HG03342 (cell line): ENCODE results near the gene GRPEL1.

ENCODE experiments used
- ATAC-seq: cut with Tn5 transposase; IDR thresholded peaks from one replicate; pipeline ENCODE4 v1.9.1; 2021; ENCODE audit warnings: mild to moderate bottlenecking, moderate library complexity; ENCODE audit not compliant: unreplicated experiment

The GRPEL1 gene

DNA sequence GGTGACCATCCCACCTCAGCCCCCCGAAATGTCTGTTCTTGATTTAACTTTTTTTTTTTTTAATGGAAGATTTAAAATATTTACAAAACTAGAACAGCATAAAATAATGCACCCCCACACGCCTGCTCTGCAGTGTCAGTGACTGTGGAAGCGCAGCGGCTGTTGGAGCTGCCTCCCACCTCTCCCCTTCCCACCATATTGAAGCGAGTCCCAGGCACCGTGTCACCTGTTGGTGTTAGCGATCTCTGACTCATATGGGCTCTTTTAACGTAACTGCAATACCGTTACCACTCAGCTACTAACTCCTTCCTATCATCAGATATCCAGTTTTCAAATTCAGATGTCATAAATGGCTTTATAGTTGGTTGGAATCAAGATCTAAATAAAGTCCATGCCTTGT lies 41.8 kb downstream of the GRPEL1 start:
- ATAC-seq: no peak

DNA sequence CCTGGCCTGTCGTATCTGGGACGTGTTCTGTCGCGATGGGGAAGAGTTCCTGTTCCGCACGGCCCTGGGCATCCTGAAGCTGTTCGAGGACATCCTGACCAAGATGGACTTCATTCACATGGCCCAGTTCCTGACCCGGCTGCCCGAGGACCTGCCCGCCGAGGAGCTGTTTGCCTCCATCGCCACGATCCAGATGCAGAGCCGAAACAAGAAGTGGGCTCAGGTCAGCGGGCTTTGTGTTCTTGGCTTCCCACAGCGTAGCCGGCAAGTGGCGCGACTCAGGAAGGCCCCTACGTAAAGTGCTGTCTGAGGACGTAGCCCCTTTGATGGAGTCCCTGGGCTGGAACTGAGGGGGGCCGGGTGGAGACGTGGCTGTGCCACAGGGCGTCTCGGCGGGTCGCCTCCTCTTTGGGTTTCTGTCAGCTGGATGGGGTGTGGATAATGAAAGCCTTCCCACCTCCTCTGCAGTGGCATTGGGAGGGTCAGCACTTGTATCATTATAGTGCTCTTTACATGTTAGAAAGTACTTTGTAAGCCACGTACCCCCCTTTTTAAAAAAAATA lies 42.7 kb downstream of the GRPEL1 start:
- no peak for ATAC-seq

DNA sequence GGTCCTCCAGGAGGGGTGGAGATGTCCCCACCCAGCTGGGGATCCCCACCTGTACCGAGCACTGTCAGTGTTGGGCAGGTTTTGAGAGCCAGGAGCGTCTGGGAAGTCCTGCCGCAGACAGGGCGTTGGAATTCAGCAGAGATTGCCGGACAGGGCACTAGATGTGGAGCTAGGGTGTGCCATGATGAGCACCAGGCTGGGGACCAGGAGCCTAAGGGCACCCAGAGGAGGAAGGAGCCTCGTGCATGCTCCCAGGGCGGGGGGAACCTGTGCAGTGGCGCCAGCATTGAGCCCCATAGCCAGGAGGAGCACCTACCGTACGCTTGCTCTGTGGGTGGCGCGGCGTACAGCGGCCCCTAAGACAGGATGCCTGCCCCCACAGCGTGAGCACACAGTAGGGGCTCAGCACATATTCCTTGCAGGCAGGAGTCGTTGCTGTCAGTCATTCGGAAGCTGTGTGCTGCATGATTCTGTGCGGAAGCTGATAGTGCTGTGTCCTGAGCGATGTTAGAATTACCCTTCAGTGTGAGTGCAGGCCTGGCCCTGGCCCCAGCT lies 43.5 kb downstream of the GRPEL1 start:
- no peak for ATAC-seq

DNA sequence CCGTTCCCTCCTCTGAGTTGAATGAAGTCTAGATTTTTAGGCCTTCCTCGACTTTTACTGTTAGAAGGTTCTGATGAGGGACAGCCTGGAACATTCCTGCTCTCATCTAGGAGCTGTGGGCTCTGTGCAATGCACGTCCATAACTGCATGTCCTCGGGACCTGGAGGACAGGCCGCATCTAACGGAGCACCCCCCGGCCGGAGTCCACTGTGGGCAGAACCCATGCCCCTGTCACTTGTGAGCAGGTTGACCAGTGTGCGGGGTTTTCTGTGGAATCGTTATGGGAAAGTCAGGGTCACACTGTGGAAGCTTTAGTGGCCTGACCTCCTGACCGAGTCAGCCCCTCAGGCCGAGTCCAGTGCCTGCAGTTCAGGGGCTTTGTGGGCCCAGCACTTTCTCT lies 44.0 kb downstream of the GRPEL1 start:
- no peak for ATAC-seq

DNA sequence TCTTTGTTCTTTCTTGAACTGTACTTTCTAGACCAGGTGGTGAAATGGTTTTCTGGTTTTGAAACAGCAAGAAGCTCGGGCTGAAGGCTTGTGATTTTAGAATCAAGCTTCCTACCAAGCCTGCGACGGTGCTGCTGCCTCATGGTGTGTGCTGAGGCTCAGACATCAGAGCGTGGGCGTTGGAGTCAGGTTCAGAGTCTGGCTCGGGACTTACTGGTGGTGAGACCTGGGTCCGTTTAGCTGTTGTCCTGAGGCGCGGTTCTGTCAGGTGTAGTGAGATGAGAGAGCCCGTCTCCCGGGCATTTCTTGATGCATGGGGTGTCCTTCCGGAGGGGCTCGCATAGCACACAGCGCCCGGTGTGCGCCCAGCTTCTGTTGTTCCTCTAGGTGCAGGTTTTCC lies 44.4 kb downstream of the GRPEL1 start:
- ATAC-seq: no peak

DNA sequence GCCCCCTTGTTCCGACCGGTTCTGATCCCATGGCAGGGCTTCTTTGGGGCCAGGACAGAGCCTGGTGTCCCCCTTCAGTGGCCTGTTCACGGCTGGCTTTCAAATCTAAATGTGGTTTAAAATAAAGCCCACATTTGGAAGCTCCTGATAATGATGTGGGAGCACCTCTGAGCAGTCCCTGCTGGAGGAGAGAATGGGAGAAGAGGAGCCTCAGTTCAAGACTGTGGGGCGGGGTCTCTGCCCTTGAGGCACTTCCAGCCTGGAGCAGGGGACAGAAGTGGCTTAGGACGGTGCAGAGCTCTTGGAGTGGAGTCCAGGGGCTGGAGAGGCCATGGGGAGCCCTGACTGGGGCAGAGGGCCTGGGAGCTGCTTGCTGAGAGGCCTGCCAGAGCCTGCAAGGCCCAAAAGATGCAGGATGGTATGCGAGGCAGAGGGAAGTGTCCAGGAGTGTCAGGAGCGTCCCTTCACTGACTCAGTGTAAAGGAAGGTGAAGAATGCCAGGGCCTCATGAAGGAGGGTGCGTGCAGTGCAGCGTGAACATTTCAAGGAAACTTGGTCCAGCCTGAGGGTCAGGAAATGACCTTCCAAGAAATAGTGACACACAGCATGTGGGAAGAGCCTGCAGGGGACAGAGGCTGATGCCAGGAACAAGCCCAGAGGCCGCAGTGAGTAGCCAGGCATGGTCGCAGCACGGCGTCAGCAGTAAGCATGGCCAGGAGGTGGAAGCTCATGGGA lies 45.8 kb downstream of the GRPEL1 start:
- ATAC-seq: no peak

DNA sequence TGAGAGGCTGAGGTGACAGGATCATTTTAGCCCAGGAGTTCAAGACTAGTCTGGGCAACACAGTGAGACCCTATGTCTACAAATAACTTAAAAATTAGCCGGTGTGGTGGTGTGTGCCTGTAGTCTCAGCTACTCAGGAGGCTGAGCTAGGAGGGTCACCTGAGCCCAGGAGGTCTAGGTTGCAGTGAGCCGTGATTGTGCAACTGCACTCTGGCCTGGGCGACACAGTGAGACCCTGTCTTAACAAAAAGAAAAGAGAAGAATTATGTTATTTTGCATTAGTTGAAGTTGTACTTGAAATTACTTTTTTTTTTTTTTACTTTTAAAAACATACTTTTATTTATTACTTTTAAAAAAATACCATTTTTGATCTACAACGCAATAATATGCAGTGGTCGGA lies 46.5 kb downstream of the GRPEL1 start:
- no peak for ATAC-seq

DNA sequence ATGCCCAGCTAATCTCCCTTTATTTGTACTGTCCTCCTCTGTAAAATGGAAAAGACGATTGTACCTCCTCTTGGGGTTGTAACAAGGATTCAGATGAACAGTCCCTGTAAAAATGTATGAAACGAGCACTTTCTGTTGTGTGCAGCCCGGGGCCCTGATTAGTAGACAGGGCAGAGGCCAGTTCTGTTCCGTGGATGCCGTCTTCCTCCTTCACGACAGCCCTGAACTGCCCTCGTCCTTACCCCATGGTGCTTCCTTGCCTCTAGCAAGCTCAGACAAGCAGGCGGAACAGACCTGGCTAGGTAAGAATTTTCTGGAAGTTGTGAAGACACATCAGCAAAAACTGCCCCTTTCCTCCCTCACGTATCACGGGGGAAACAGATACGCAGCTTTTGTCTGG lies 47.0 kb downstream of the GRPEL1 start:
- ATAC-seq: no peak

DNA sequence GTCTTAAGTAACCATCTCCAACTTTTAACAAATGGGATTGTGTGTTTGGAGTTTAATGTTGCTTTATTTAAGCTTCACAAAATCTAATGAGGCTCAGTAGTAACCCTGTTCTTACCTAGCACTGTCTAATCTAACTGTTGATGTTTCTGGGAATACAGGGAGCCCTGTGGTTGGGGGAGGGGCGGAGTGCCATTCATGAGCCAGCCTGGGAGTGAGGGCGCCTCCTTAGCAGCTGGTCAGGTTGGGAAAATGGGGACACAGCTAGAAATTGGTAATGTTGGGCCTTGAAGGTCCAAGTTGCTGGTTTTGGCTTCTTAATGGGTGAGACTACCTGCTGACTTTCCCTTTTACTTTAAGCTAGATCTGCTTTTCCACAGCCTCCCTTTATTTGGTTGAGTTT lies 47.6 kb downstream of the GRPEL1 start:
- ATAC-seq: no peak

DNA sequence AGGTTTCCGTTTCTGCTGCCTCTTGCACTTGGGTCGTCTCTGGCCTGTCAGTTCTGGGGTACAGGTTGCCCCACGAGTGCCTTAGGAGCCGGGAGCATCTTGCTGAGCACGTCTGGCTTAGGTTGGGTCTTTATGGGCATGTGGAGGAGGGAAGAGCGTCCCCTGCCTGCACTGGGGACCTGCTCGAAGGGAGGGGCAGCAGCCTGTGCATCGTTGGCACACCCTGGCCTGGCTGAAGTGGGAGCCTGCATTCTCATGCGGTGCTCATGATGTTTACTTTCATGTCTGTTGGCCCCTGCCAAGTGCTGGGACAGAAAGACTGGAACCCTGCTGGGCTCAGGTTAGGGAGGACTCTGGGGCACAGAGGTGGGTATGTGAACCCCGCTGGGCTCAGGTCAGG lies 48.5 kb downstream of the GRPEL1 start:
- ATAC-seq: no peak

DNA sequence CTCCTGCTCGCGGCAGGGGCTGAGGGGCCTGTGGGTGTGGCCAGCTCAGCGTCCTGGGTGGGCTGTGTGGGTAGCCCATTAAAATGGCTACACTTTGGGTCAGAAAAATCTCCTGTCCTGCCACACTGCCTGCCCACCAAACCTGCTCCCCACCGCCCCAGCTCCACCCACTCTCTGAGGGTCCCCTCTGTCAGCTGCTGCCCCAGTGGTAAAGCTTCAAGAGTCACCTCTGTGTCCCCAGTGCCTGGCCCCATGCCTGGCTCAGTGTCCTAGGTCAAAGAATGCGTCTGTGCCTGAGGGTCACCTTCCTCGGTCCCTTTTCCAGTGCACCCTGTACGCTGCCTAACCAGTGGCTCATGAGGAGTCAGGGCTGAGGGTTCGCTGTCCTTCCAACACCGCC lies 49.6 kb downstream of the GRPEL1 start:
- ATAC-seq: no peak

DNA sequence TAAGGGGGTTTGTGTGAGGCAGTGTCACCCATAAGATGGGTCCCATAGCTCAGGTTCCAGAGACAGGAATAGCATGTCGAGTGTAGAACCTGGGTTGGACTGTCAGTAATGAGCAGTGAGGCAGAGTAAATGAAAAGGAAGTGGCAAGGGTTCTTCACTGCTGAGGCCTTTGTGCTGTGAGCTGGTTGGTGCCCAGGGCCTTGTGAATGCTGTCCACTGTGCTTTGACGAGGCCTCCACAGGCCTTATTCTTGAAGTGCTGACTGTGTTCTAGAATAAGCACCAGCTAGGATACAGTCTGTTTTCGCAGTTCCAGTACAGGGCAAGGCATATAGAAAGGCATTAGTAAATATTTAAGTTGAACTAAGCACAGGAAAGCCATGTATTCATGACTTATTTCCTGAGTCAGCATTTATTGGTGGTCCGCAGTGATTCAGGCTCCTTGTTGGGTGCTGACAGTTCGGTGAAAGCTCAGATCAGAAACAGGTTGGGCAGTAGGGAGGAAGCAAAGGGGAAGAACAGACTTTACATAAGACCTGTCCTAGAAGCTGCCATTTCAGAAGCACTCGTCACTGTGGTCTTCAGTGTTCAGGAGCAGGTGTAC lies 50.3 kb downstream of the GRPEL1 start:
- no peak for ATAC-seq

DNA sequence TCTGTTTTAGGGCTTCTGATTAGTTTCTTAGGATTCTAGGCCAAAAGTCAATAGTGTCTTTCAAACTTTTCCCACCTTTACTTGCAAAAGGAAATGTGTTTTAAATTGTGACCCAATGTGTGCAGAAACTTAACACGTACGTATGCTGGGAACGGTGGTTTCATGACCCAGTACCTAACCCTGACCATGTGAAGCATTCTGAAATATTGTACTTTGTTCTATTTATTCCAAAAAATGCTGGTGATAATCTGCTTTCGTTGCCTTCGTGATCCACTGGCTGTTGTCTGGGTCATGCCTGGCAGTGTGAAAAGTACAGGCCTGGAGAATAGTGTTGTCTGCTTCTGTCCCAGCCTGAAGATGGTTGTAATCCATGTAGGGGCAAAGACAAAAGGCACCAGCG lies 51.4 kb downstream of the GRPEL1 start:
- no peak for ATAC-seq

DNA sequence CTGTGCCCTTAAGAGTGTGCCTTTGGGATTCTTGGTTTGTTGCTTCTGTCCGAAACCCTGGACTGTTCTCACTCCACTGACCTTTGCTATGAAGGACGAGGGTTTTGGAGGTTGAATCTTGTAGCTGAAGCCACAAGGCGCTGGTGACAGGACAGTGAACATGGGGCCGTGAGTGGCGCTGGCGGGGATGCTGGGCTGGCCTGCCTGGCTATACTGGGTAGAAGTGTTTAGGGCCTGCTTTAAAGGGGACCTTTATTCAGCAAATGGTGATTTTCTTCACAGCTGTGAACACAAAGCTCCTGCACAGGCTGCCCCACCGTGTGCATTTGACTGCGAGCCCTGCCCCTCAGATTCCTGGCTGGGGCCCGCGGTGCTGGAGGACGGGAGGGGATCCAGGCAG lies 51.8 kb downstream of the GRPEL1 start:
- ATAC-seq: no peak

DNA sequence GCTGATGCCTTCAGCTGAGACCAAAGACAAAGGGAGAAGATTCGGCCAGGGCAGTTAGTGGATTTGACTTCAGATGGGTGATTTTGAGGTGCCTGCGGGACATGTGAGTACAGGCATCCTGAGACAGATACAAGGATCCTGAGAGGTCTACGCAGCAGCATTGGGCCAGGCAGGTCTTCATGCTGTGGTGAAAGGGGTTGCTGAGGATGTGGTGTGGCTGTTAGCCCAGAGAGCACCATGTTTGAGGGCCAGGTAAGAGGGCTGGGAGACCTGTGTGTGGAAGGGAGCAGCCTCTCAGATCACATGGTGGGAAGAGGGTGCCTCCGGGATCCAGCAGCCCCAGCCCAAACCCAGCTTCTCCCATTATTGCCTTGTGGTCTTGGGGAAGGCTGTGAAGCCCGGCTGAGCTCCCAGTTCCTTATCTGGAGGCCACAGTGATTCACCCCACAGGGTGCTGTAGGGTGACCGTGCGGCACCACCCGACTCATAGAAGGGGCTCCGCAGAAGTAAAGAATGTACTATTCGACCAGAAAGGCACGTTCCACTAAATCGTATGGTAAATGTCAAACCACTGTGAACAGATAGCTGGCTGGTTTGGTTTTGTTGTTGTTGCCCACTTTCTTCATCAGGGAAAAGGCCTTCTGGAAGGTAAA lies 52.4 kb downstream of the GRPEL1 start:
- no peak for ATAC-seq

DNA sequence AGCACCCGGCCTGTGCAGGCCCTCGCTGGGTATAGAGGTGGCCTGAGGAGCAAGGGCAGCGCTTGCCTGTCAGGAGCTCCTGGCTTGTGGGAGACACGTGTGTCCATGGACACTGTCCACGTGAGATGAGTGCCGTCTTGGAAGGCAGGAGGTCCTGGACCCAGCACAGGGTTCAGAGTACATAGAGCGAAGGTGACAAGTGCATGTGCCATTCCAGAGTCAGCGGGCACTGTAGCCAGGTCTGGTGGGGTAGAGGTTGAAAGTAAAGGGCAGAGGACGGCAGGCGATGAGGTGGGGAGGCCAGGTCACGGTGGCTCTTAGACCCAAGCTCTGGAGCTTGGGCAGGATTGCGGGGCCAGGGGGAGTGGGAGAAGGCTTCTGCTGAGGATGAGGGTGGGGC lies 53.0 kb downstream of the GRPEL1 start:
- ATAC-seq: no peak

DNA sequence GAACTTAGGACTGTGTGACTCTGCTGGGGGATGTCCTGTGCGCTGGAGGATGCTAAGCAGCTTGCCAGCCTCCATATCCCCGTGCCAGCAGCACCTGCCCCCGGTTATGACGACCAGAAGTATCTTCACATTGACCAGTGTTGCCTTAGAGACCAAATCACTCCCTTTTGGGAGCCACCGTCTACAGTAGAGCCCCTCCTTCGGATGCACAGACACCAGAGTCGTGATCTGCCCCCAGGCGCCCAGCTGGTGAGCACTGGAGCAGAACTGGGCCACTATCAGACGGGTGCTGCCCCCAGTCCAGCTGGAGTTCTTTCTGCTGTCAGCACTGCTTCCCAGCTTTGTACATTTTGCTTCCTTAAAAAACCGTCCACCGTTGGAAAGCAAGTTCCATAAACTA lies 54.7 kb downstream of the GRPEL1 start:
- ATAC-seq: no peak

DNA sequence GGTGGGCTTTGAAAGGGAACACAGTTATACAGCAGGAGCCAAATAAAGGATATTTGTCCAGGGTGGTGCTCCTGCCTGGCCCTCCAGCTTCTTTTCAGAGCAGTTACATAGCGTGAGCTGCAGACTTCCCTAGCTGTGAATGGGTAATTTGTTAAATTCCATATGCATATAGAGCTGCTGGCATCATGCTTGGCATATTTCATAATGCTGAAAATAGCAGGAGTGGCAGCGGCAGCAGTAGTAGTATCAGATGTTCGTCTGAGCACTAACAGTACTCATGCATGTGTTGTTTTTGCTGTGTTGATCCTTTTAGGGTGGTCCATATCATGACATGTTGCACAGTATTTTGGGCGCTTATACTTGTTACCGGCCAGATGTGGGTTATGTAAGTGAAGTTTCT lies 58.3 kb downstream of the GRPEL1 start:
- ATAC-seq: no peak
